OCI-LY7 (cell line): Measurements from ENCODE around the gene BTRC. TPM values are rescaled to one million over a fixed set of nuclear protein-coding genes. Genes with fewer than 3 reads are reported as not detected.

ENCODE experiments used
- BruUV-seq: library from RNA; stranded (reverse); fragments of 400-500 nt; replicated peaks from 2 replicates; lab custom pipeline; 2021; lab: Mats Ljungman, UMichigan
- CTCF ChIA-PET: fragments of 300-600 bp; sonication (Branson Sonifier 250); formaldehyde crosslinking; loops from one replicate; lab custom pipeline; 2022; ENCODE audit warnings: antibody characterized with exemption; ENCODE audit not compliant: unreplicated experiment; lab: Charles Lee
- POLR2A ChIA-PET: fragments of 300-600 bp; sonication (Branson Sonifier 250); formaldehyde crosslinking; loops from one replicate; lab custom pipeline; 2022; ENCODE audit warnings: antibody characterized with exemption; lab: Charles Lee
- DNase-seq: peaks from one replicate; pipeline ENCODE4 v3.0.0-alpha.2; 2015; ENCODE audit warnings: low spot score
- H2AFZ ChIP-seq: fragments of 200-600 bp; sonication (generic), shearing (Covaris generic); 2 replicates; pipeline ENCODE4 v1.6.1; 2014; ENCODE audit warnings: mild to moderate bottlenecking, antibody characterized with exemption, low read length, moderate library complexity
- H3K27ac ChIP-seq: fragments of 200-600 bp; sonication (generic); 2 replicates; pipeline ENCODE4 v1.5.1; 2014; ENCODE audit warnings: mixed run types, low read depth, mild to moderate bottlenecking, moderate library complexity, low read length, inconsistent platforms; ENCODE audit not compliant: poor library complexity, severe bottlenecking
- H3K36me3 ChIP-seq: fragments of 200-600 bp; sonication (generic); 2 replicates; pipeline ENCODE4 v1.6.1; 2014; ENCODE audit warnings: mild to moderate bottlenecking, antibody characterized with exemption, low read length, moderate library complexity, mixed read lengths; ENCODE audit not compliant: insufficient read depth
- H3K4me1 ChIP-seq: fragments of 200-600 bp; sonication (generic); 2 replicates; pipeline ENCODE4 v1.5.1; 2014; ENCODE audit warnings: mild to moderate bottlenecking, low read length; ENCODE audit not compliant: insufficient read depth, poor library complexity, severe bottlenecking
- H3K4me2 ChIP-seq: fragments of 200-600 bp; sonication (generic); 2 replicates; pipeline ENCODE4 v1.6.1; 2014; ENCODE audit warnings: mild to moderate bottlenecking, low read length
- H3K4me3 ChIP-seq: fragments of 200-600 bp; sonication (generic); 2 replicates; pipeline ENCODE4 v1.5.1; 2014; ENCODE audit warnings: mild to moderate bottlenecking, low read depth, low read length; ENCODE audit not compliant: poor library complexity, severe bottlenecking
- H3K79me2 ChIP-seq: fragments of 200-600 bp; sonication (generic); 2 replicates; pipeline ENCODE4 v1.6.1; 2016; ENCODE audit warnings: low read depth, mild to moderate bottlenecking, low read length, moderate library complexity, mixed read lengths; ENCODE audit not compliant: insufficient read depth
- H3K9me2 ChIP-seq: fragments of 200-600 bp; sonication (generic); 2 replicates; pipeline ENCODE4 v1.6.1; 2016; ENCODE audit warnings: mild to moderate bottlenecking, low read length, mixed read lengths; ENCODE audit not compliant: insufficient read depth
- H3K9me3 ChIP-seq: fragments of 200-600 bp; sonication (generic); 2 replicates; pipeline ENCODE4 v1.6.1; 2014; ENCODE audit warnings: mild to moderate bottlenecking, mixed run types, low read length, mixed read lengths
- H4K20me1 ChIP-seq: fragments of 200-600 bp; sonication (generic); 2 replicates; pipeline ENCODE4 v1.6.1; 2014; ENCODE audit warnings: mild to moderate bottlenecking, antibody characterized with exemption, low read length, moderate library complexity, mixed read lengths; ENCODE audit not compliant: insufficient read depth
- CTCF ChIP-seq: fragments of 200-600 bp; sonication (generic); conservative IDR thresholded peaks from 2 replicates; pipeline ENCODE4 v1.5.1; 2014; ENCODE audit warnings: mild to moderate bottlenecking, antibody characterized with exemption, low read length, moderate library complexity, mixed read lengths
- EZH2phosphoT487 ChIP-seq: fragments of 200-600 bp; sonication (generic); IDR thresholded peaks from 2 replicates; pipeline ENCODE4 v1.6.1; 2018; ENCODE audit warnings: low read depth, borderline replicate concordance, mild to moderate bottlenecking, mixed run types, antibody characterized with exemption, low read length, moderate library complexity, mixed read lengths
- intact Hi-C: fragments of 100-400 bp; cut with micrococcal nuclease; formaldehyde crosslinking; loops from one replicate; pipeline ENCODE4 v1.10.0; 2022; ENCODE audit not compliant: unreplicated experiment
- total RNA-seq, 2 experiments: library from RNA; depleted of rRNA in 1 of 2; stranded (reverse); fragments of >200 nt in 1 of 2; shearing (Covaris generic) in 1 of 2; gene quantifications; 2 replicates each; pipeline ENCODE4 v1.2.3, GENCODE V29; 2014 to 2022

The BTRC gene
- total RNA-seq, 2 experiments from 2014 or later, result 6.1 to 17.8 TPM

GRCh38 chr10:101550965-101551364 is 197.0 kb downstream of the BTRC start:
- intact Hi-C loops, result loop anchor here (5.0 kb wide), 1 partner anchor 339 kb away; no protein-coding TSS in a partner anchor
- Histone ChIP-seq H2AFZ (no peak overlapping the region), H3K9me3 (no peaks in the 10 kb centered on the region), H3K4me1 (no peaks in the 10 kb centered on the region), H3K79me2 (no peaks in the 10 kb centered on the region), H3K9me2 (no peaks in the 10 kb centered on the region), H3K36me3 (no peaks in the 10 kb centered on the region), H4K20me1 (no peaks in the 10 kb centered on the region), H3K4me3 (no peak overlapping the region), H3K27ac (no peak overlapping the region), H3K4me2 (no peak overlapping the region)
- ChIA-PET CTCF (no interaction called here), POLR2A (no interaction called here)
- TF ChIP-seq EZH2phosphoT487, result no peak
- no peak for TF ChIP-seq CTCF
- DNase-seq, result no peak
- no TSS peak for BruUV-seq

DNA sequence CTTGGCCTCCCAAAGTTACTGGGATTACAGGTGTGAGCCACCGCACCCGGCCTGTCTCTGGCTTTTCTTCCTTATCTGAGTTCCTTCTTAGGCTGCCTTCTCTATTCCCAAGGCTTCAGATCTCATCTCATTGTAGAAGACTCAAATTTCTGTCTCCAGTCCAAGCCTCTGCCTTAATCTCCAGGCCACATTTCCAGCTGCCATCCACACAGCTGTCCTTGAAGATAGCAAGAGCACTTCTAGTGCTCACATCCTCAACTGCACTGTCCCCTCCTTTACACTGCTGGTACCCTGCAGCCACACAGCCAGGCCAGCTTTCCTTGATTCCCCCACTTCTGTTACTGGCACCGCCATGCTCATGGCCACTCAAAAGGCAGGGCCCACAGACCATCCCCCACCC is 198.5 kb downstream of the BTRC start:
- Histone ChIP-seq H3K4me1 (no peaks in the 10 kb centered on the region), H3K9me2 (no peaks in the 10 kb centered on the region), H3K79me2 (no peaks in the 10 kb centered on the region), H3K4me2 (no peak overlapping the region), H3K36me3 (no peaks in the 10 kb centered on the region), H3K9me3 (no peaks in the 10 kb centered on the region), H3K27ac (no peak overlapping the region), H4K20me1 (no peaks in the 10 kb centered on the region), H2AFZ (no peak overlapping the region), H3K4me3 (no peak overlapping the region)
- BruUV-seq, result no TSS peak
- TF ChIP-seq CTCF (no peak), EZH2phosphoT487 (no peak)
- intact Hi-C loops, result loop anchor here (5.0 kb wide), 1 partner anchor 340 kb away; no protein-coding TSS in a partner anchor
- POLR2A ChIA-PET, result no interaction called here
- no peak for DNase-seq
- CTCF ChIA-PET, result no interaction called here

- BruUV-seq, result no TSS peak
- no peaks in the 10 kb centered on the region for H3K9me2 ChIP-seq
- no peak for DNase-seq
- intact Hi-C loops, result no loop called here
- ChIA-PET CTCF (no interaction called here), POLR2A (no interaction called here)
- H2AFZ ChIP-seq, result no peak overlapping the region
- no peaks in the 10 kb centered on the region for H3K9me3 ChIP-seq
- no peak overlapping the region for H3K4me2 ChIP-seq
- H4K20me1 ChIP-seq, result no peaks in the 10 kb centered on the region
- H3K27ac ChIP-seq, result no peak overlapping the region
- H3K4me1 ChIP-seq, result no peaks in the 10 kb centered on the region
- H3K4me3 ChIP-seq, result no peak overlapping the region
- H3K36me3 ChIP-seq, result no peaks in the 10 kb centered on the region
- H3K79me2 ChIP-seq, result no peaks in the 10 kb centered on the region
- TF ChIP-seq CTCF (no peak), EZH2phosphoT487 (no peak)
Measured at GRCh38 chr10:101557541-101557940, 203.6 kb downstream of the BTRC start.
